GM18499 (cell line): ENCODE data around the gene SMC2.

ENCODE experiments used
- ATAC-seq: cut with Tn5 transposase; IDR thresholded peaks from one replicate; pipeline ENCODE4 v1.9.1; 2021; ENCODE audit warnings: moderate number of reproducible peaks; ENCODE audit not compliant: insufficient read depth, unreplicated experiment

The SMC2 gene

GRCh38 chr9:104093647-104094533, at the start of gene SMC2:
TSS of gene SMC2 (plus strand) at chr9:104094309. CDS start at chr9:104095385, 1,076 bp downstream.
- peak; percentile 54 for ATAC-seq

GRCh38 chr9:104068546-104068945, 25.6 kb upstream of the SMC2 start:
- ATAC-seq, result no peak

DNA sequence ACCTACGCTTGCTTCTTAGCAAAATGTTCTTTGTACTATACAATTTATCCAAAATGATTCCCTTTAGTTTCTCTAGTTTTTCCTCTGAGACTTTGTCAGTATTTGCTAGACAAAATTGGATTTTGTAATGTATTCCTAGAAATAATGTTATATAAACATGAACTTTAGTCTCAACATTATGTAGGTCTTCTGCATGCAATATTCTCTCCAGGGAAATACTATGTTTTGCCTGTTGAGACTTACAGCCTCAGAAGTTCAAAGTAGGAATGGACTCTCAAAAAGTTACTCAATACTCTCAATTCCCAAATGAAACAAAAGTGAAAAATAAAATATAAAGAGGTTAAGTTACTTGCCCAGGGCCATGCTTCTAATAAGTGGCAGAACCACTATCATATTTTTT, 24.8 kb upstream of the SMC2 start:
- ATAC-seq, result no peak

GRCh38 chr9:104071589-104071988, 22.5 kb upstream of the SMC2 start:
- ATAC-seq, result no peak

GRCh38 chr9:104073098-104073769, 20.9 kb upstream of the SMC2 start:
- ATAC-seq, result no peak

DNA sequence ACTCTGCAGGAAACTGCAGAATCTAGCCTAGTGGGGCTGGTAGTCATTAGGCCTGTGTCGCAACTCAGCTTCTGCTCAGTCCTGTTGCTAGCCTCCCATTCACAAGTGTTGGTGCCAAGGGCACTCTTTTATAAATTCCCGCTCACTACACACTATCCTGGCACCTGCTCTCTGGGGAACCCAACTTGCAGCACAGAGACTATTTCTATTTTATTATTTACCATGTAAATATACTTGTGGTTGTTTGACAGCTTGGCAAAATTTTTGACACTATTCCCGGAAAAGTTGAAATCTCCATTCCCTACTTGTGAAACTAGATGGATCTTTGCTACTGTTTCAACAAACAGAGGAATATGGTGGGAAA, 20.4 kb upstream of the SMC2 start:
- ATAC-seq, result no peak

- ATAC-seq, result no peak
Measured at GRCh38 chr9:104074876-104075275, 19.2 kb upstream of the SMC2 start.

DNA sequence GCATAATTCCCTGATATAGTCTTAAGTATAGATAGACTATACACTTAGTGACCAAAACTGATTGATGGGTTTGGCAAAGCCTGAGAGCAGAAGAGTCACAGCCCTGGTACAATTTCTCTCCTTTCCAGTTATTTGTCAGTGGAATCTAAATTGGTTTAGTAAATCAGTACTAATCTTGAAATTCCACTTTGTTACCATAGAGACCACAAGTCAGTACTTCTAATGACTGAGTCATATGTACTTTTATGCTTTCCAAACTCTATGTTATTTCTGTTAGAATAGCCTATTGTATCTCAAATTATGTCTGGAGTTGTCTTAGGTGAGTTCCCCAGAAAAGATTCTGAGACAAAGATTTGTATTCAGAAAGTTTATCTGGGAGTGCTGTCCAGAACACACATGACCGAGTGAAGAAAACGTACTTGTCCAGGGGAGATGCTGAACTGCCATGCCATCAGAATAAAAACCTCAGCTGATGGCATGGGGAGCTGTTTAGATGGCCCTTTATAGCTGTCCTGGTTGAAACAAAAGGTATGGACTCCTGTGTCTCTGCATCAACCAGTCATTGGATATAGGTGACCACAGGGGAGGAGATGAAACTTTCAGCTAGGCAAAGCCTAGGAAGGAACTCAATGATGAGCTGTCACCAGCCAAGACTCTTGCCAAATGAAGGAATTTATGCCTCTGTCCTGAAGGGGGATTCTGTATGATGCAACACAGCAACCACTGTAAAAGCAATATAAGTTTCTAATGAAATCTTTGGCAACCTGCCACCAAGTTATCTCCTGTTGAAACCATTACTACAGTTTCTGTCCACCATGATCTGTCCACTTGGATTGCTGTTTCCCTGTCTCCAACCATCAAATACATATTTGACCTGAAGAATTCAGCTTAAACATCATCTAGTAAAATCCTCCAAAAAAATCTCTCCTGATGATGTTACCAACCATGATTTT, 18.0 kb upstream of the SMC2 start:
- ATAC-seq, result no peak

GRCh38 chr9:104078596-104078995, 15.5 kb upstream of the SMC2 start:
- ATAC-seq, result no peak

DNA sequence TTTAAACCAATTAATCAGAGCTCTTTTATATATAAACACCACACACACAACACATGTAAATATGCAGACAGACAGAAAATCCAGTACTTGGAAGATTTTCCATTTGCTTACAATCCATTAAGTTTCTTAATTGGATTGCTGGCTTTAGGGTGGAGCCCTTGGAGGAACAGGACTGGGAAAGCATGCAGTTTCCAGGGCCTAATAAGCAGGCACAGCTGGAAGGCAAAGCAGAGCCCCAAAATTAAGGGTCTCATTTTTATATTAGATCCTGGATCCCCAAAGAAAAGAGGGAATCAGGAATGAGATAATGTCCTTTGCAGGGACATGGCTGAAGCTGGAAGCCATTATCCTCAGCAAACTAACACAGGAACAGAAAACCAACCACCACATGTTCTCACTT, 13.1 kb upstream of the SMC2 start:
- no peak for ATAC-seq

- ATAC-seq, result no peak
Measured at GRCh38 chr9:104082168-104082567, 11.9 kb upstream of the SMC2 start.

- no peak for ATAC-seq
Measured at GRCh38 chr9:104085525-104085924, 8.6 kb upstream of the SMC2 start.

DNA sequence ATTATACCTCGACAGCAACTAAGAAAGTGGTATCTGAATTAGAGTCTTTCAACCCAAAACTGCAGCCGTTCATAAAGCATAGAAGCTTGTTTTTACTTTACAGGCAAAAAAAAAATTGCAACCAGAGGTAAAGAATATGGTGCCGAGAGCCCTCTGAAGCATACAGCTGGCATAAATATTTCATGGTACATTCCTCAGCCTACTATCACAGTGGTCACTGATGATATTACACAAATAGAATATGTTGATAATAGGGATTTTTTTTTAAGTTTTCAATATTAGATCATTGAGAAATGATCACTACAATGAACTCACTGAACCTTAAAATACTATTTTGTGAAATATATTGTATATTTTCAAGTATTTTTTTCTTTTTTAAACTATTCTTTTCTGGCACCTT, 6.2 kb upstream of the SMC2 start:
- ATAC-seq, result no peak

DNA sequence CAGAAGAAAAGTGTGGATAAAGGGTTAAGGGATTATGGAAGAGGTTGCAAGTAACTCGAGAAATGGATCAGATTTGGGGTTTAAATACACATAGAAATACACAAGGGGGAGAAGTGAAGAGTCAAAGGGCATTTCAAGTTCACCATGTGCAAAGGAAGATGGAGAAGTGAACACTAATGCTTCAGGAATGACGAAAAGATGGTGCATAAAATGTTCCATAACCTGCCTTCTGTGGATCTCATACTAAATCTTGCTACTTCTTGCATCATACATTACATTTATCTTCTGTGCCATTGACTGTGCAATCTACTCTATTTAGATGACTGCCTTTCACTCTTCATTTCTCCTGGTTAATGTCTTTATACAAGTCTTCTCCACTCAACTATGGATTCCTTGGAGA, 5.7 kb upstream of the SMC2 start:
- ATAC-seq, result no peak

- ATAC-seq, result no peak
Measured at GRCh38 chr9:104090578-104090977, 3.5 kb upstream of the SMC2 start.

GRCh38 chr9:104091116-104091515, 3.0 kb upstream of the SMC2 start:
- ATAC-seq, result no peak

DNA sequence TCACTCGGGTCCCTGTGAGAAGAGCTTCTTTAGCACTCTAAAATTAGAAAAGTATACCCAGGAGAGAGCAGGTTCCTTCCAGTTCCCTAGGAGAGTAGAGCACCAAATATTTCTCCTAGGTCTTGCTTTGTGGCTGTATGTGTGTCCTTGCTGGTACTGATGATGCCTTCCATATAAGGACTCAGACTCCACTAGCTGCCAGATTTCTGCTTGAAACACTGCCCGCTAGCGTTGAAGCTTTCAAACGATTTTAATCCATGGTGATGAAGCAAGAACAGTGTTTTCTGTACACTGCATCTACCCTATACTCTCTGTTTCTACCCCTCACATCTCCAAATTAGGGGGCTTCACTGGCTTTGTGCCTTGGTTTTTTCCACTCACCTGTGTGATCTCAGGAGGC, 2.4 kb upstream of the SMC2 start:
- ATAC-seq, result peak; percentile 44

DNA sequence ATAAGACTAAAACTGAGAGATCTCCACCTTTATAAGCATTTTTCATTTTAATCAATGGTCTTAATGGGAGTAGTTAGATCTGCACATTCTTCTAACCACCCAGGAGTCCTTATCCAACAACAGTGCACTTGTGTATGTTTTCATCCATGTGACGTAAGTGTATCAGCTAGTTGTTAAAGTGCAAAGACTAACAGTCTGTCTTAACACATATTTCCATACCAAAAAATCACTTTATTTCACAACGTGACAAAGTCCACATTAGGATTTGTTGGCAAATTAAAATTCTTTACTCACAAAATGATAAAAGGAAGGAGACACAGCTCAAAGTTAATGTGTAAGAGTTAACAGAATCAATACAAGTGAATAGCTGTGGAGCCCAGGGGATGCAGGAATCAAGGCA, 1.9 kb upstream of the SMC2 start:
- ATAC-seq, result no peak

GRCh38 chr9:104092875-104093600, 1.1 kb upstream of the SMC2 start:
- ATAC-seq, result no peak

GRCh38 chr9:104094534-104095015, 466 bp downstream of the SMC2 start:
- ATAC-seq, result peak; percentile 6
